Measurements from ENCODE around the gene PRSS27. TPM values are rescaled to one million over a fixed set of nuclear protein-coding genes. Genes with fewer than 3 reads are reported as not detected.

PRSS27 gene
- 7.6 and 7.7 TPM in 2 replicates for polyA plus RNA-seq (2012; rRNA removed)
- 3.3 and 4.3 TPM in 2 replicates for polyA plus RNA-seq (2012; cell fraction: cytosol; rRNA removed)
- polyA plus RNA-seq (2012; cell fraction: nucleus; rRNA removed): 17.4 and 23.0 TPM in 2 replicates

DNA sequence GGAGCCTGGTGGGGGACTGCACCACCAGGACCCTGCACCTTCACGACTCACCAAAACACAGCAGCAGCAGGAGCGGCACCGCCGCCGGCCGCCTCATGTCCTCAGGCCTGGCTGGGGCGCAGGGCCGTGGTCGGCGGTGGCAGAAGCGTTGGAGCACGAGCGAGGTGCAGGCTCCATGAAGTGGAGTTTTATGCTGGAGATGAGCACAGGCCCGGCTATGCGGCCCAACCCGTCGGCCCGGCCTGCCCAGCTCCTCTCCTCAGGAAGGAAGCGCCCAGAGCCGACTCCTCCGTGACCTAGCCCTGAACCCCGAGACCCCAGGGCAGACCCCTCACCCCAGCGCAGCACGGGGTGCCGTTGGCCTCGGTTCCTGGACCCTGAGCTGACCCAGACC, at the start of gene PRSS27:
Gene PRSS27 (minus strand): TSS at position 161 of the 394 bp plus-strand sequence. CDS start 64 bp downstream, at position 97.
- H3K9me3 ChIP-seq: no peaks in the 10 kb centered on the region
- no peaks in the 10 kb centered on the region for H3K27me3 ChIP-seq (ENCODE audit: insufficient read depth)
- ChIA-PET CTCF (interaction anchor here (1.1 kb wide), 2 partner anchors 10 to 207 kb away, joined by 3 to 4 read pairs; no protein-coding TSS in a partner anchor), POLR2A (interaction anchor here (0.9 to 2.3 kb wide), 2 partner anchors 38 to 163 kb away, joined by 3 to 8 read pairs; partner anchors contain the start of genes FLYWCH2 and KCTD5)
- no peak for TF ChIP-seq SIN3A (IDR thresholded peaks at IDR 0.05; ENCODE audit: borderline replicate concordance, low read depth, low read length)
- TF ChIP-seq TEAD4 (IDR thresholded peaks at IDR 0.05; ENCODE audit: borderline replicate concordance, insufficient read depth): no peak
- TF ChIP-seq POLR2AphosphoS5 (IDR thresholded peaks at IDR 0.05; ENCODE audit: low read depth, low read length): no peak
- no peak for TF ChIP-seq SMC3 (IDR thresholded peaks at IDR 0.05; ENCODE audit: low read depth, low read length)
- no peak for TF ChIP-seq USF2 (IDR thresholded peaks at IDR 0.05; ENCODE audit: borderline replicate concordance, low read depth, low read length)
- TF ChIP-seq EP300 (IDR thresholded peaks at IDR 0.05; ENCODE audit: borderline replicate concordance in 1 of 2, low read depth in 1 of 2, low read length in 1 of 2): no peak
- TF ChIP-seq, protein P1, sequence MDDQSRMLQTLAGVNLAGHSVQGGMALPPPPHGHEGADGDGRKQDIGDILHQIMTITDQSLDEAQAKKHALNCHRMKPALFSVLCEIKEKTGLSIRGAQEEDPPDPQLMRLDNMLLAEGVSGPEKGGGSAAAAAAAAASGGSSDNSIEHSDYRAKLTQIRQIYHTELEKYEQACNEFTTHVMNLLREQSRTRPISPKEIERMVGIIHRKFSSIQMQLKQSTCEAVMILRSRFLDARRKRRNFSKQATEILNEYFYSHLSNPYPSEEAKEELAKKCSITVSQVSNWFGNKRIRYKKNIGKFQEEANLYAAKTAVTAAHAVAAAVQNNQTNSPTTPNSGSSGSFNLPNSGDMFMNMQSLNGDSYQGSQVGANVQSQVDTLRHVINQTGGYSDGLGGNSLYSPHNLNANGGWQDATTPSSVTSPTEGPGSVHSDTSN (IDR thresholded peaks at IDR 0.05): no peak
- no peak for TF ChIP-seq ELF1 (IDR thresholded peaks at IDR 0.05)
- TF ChIP-seq GABPA (IDR thresholded peaks at IDR 0.05; ENCODE audit: low read depth): no peak
- no peak for TF ChIP-seq JUND (IDR thresholded peaks at IDR 0.05)
- no peak for TF ChIP-seq MEF2A (IDR thresholded peaks at IDR 0.05; ENCODE audit: borderline replicate concordance, low read depth)
- no peak for TF ChIP-seq RFX5 (IDR thresholded peaks at IDR 0.05; ENCODE audit: low read length)
- H3K9me2 ChIP-seq: no peaks in the 10 kb centered on the region
- H3K79me2 ChIP-seq (ENCODE audit: insufficient read depth): peaks cover 6% of the 10 kb centered on the region; the same call in 1 of the 2 replicates
- no peaks in the 10 kb centered on the region for H4K20me1 ChIP-seq (ENCODE audit: insufficient read depth)
- no peak for DNase-seq
- peak within 1 kb of the TSS; percentile 51 to 76 for H3K27ac ChIP-seq (ENCODE audit: low read depth in 2 of 2, low read length in 1 of 2)
- no peaks in the 10 kb centered on the region for H3K36me3 ChIP-seq (replicated peaks in 1 of 2; ENCODE audit: control insufficient read depth in 1 of 2, insufficient read depth in 2 of 2, low read length in 1 of 2)
- H3K4me2 ChIP-seq: peak within 1 kb of the TSS; percentile 88
- H3K4me1 ChIP-seq (ENCODE audit: control insufficient read depth in 1 of 2, insufficient read depth in 2 of 2, low read depth in 1 of 2, low read length in 1 of 2): peaks cover 3 to 11% of the 10 kb centered on the region in 2 experiments; a peak in 1 of 4 replicates
- peak within 1 kb of the TSS; percentile 48 to 79 for H3K4me3 ChIP-seq (ENCODE audit: low read depth in 2 of 2, low read length in 1 of 2)
- H3F3A ChIP-seq (replicated peaks; ENCODE audit: insufficient read depth): no peaks in the 10 kb centered on the region
- H2AFZ ChIP-seq (ENCODE audit: low read depth): peak within 1 kb of the TSS; percentile 90
- 65% methylated on average over 7 of the region's 26 CpGs for WGBS (ENCODE audit: low lambda C conversion rate)
- peak within 1 kb of the TSS; percentile 96 for H3K9ac ChIP-seq

- POLR2A ChIA-PET: interaction anchor here (0.7 kb wide), 1 partner anchor 13 kb away, joined by 4 read pairs; no protein-coding TSS in a partner anchor
- Histone ChIP-seq H3K79me2 (ENCODE audit: insufficient read depth) (peaks cover 57% of the 10 kb centered on the region), H2AFZ (ENCODE audit: low read depth) (no peak overlapping the region), H3K9me2 (no peaks in the 10 kb centered on the region), H3K27me3 (ENCODE audit: insufficient read depth) (no peaks in the 10 kb centered on the region), H3K9me3 (no peaks in the 10 kb centered on the region), H3K9ac (no peak overlapping the region), H3K36me3 (replicated peaks in 1 of 2; ENCODE audit: control insufficient read depth in 1 of 2, insufficient read depth in 2 of 2, low read length in 1 of 2) (peaks cover 52 to 85% of the 10 kb centered on the region in 2 experiments), H3K27ac (ENCODE audit: low read depth in 2 of 2, low read length in 1 of 2) (no peak overlapping the region), H3K4me1 (ENCODE audit: control insufficient read depth in 1 of 2, insufficient read depth in 2 of 2, low read depth in 1 of 2, low read length in 1 of 2) (no peaks in the 10 kb centered on the region; a peak in 1 of 4 replicates), H4K20me1 (ENCODE audit: insufficient read depth) (peaks cover 83% of the 10 kb centered on the region), H3K4me3 (ENCODE audit: low read depth in 2 of 2, low read length in 1 of 2) (no peak overlapping the region), H3K4me2 (no peak overlapping the region), H3F3A (replicated peaks; ENCODE audit: insufficient read depth) (peaks cover 15% of the 10 kb centered on the region)
- DNase-seq: no peak
- CTCF ChIA-PET: no interaction called here
- WGBS (ENCODE audit: low lambda C conversion rate): 89% methylated on average over 14 of the region's 14 CpGs
- TF ChIP-seq FOXJ3 (CRISPR knock-in tag; IDR thresholded peaks at IDR 0.05): no peak
- TF ChIP-seq JUND (IDR thresholded peaks at IDR 0.05): no peak
- TF ChIP-seq YY1 (IDR thresholded peaks at IDR 0.05; ENCODE audit: low read depth): no peak
- TF ChIP-seq, protein P2, sequence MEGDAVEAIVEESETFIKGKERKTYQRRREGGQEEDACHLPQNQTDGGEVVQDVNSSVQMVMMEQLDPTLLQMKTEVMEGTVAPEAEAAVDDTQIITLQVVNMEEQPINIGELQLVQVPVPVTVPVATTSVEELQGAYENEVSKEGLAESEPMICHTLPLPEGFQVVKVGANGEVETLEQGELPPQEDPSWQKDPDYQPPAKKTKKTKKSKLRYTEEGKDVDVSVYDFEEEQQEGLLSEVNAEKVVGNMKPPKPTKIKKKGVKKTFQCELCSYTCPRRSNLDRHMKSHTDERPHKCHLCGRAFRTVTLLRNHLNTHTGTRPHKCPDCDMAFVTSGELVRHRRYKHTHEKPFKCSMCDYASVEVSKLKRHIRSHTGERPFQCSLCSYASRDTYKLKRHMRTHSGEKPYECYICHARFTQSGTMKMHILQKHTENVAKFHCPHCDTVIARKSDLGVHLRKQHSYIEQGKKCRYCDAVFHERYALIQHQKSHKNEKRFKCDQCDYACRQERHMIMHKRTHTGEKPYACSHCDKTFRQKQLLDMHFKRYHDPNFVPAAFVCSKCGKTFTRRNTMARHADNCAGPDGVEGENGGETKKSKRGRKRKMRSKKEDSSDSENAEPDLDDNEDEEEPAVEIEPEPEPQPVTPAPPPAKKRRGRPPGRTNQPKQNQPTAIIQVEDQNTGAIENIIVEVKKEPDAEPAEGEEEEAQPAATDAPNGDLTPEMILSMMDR (IDR thresholded peaks at IDR 0.05): no peak
- no peak for TF ChIP-seq RXRA (IDR thresholded peaks at IDR 0.05; ENCODE audit: borderline replicate concordance, low read depth)
- TF ChIP-seq RCOR1 (IDR thresholded peaks at IDR 0.05; ENCODE audit: low read length): no peak
- no peak for TF ChIP-seq SIN3A (IDR thresholded peaks at IDR 0.05; ENCODE audit: borderline replicate concordance, low read depth, low read length)
- TF ChIP-seq TAF1 (IDR thresholded peaks at IDR 0.05; ENCODE audit: borderline replicate concordance, low read depth, low read length): no peak
- no peak for TF ChIP-seq TCF12 (IDR thresholded peaks at IDR 0.05)
- no peak for TF ChIP-seq MXI1 (IDR thresholded peaks at IDR 0.05; ENCODE audit: low read depth, low read length)
- TF ChIP-seq, protein P3, sequence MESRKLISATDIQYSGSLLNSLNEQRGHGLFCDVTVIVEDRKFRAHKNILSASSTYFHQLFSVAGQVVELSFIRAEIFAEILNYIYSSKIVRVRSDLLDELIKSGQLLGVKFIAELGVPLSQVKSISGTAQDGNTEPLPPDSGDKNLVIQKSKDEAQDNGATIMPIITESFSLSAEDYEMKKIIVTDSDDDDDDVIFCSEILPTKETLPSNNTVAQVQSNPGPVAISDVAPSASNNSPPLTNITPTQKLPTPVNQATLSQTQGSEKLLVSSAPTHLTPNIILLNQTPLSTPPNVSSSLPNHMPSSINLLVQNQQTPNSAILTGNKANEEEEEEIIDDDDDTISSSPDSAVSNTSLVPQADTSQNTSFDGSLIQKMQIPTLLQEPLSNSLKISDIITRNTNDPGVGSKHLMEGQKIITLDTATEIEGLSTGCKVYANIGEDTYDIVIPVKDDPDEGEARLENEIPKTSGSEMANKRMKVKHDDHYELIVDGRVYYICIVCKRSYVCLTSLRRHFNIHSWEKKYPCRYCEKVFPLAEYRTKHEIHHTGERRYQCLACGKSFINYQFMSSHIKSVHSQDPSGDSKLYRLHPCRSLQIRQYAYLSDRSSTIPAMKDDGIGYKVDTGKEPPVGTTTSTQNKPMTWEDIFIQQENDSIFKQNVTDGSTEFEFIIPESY (IDR thresholded peaks at IDR 0.05; ENCODE audit: borderline replicate concordance, low read depth): no peak
- TF ChIP-seq IRF3 (IDR thresholded peaks at IDR 0.05; ENCODE audit: low read depth, low read length): no peak
- TF ChIP-seq TEAD4 (IDR thresholded peaks at IDR 0.05; ENCODE audit: borderline replicate concordance, insufficient read depth): no peak
Observed at GRCh38 chr16:2769675-2770056, 49.6 kb upstream of the PRSS27 start.
